ENCODE data around the gene MINDY2. TPM values are rescaled to one million over a fixed set of nuclear protein-coding genes. Genes with fewer than 3 reads are reported as not detected.
"Not testable (repeated sequence)": the region's sequence is repeated elsewhere in the genome, so short reads cannot be mapped to it uniquely, and the experiment has no call there.

Gene MINDY2
- polyA plus RNA-seq, 1 experiment = 7.8 TPM

DNA sequence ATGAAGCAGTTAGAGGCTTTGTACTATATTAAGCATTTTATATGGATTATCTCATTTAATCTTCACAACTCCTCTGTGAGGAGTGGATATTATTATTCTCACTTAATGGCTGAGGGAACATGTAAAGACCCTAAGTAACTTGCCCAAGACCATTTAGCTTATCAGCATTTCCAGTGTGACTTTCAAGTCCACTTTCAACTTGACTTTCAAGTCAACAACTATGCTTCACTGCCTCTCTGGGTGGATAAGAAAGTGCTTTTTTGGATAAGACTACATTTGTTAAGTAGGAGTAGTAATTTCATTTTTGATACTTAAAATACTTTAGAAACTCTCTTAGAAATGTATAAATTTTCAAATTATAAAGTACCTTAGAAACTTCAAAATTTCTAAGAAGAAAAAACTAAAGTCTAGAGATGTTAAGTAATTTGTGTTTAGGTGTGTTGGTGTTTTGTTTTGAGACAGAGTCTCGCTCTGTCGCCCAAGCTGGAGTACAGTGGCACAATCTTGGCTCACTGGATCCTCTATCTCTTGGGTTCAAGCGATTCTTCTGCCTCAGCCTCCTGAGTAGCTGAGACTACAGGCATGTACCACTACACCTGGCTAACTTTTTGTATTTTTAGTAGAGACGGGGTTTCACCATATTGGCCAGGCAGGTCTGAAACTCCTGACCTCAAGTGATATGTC, 71.8 kb downstream of the MINDY2 start:
- ChIA-PET POLR2A (no interaction called here), CTCF (interaction anchor here (1.3 kb wide), 1 partner anchor 323 kb away, joined by 3 read pairs; no protein-coding TSS in a partner anchor)
- H3K27me3 ChIP-seq (ENCODE audit: control insufficient read depth, insufficient read depth, low read length) = no peaks in the 10 kb centered on the region
- no peak overlapping the region for H3K4me3 ChIP-seq (ENCODE audit: low read depth, low read length)
- DNase-seq (ENCODE audit: low read depth) = no peak
- no peaks in the 10 kb centered on the region; the same call in none of the 2 replicates for H3K36me3 ChIP-seq (ENCODE audit: control insufficient read depth, insufficient read depth, low read length)
- TF ChIP-seq CTCF (IDR thresholded peaks at IDR 0.05; ENCODE audit: insufficient read depth, low read depth, low read length) = no peak

- DNase-seq (ENCODE audit: low read depth); H3K36me3 ChIP-seq (ENCODE audit: control insufficient read depth, insufficient read depth, low read length); POLR2A ChIA-PET; H3K27me3 ChIP-seq (ENCODE audit: control insufficient read depth, insufficient read depth, low read length); H3K4me3 ChIP-seq (ENCODE audit: low read depth, low read length): not testable (repeated sequence)
- CTCF ChIA-PET = interaction anchor here (1.2 to 1.4 kb wide), 2 partner anchors 12 to 64 kb away, joined by 3 read pairs; no protein-coding TSS in a partner anchor
Measured at GRCh38 chr15:58851205-58851604, 80.1 kb downstream of the MINDY2 start.

GRCh38 chr15:58852347-58852746, 81.2 kb downstream of the MINDY2 start:
- DNase-seq (ENCODE audit: low read depth) = no peak
- H3K4me3 ChIP-seq (ENCODE audit: low read depth, low read length) = no peak overlapping the region
- H3K36me3 ChIP-seq (ENCODE audit: control insufficient read depth, insufficient read depth, low read length) = peaks cover 2% of the 10 kb centered on the region; the same call in 1 of the 2 replicates
- no peaks in the 10 kb centered on the region for H3K27me3 ChIP-seq (ENCODE audit: control insufficient read depth, insufficient read depth, low read length)
- ChIA-PET CTCF (interaction anchor here (1.4 kb wide), 1 partner anchor 63 kb away, joined by 3 read pairs; no protein-coding TSS in a partner anchor), POLR2A (no interaction called here)
- no peak for TF ChIP-seq CTCF (IDR thresholded peaks at IDR 0.05; ENCODE audit: insufficient read depth, low read depth, low read length)

GRCh38 chr15:58854593-58854992, 83.5 kb downstream of the MINDY2 start:
- no peaks in the 10 kb centered on the region for H3K27me3 ChIP-seq (ENCODE audit: control insufficient read depth, insufficient read depth, low read length)
- no peak for DNase-seq (ENCODE audit: low read depth)
- H3K36me3 ChIP-seq (ENCODE audit: control insufficient read depth, insufficient read depth, low read length) = peaks cover 2% of the 10 kb centered on the region; the same call in 1 of the 2 replicates
- POLR2A ChIA-PET = no interaction called here
- no peak for TF ChIP-seq CTCF (IDR thresholded peaks at IDR 0.05; ENCODE audit: insufficient read depth, low read depth, low read length)
- no peak overlapping the region for H3K4me3 ChIP-seq (ENCODE audit: low read depth, low read length)
- CTCF ChIA-PET = interaction anchor here (0.6 to 1.0 kb wide), 2 partner anchors 9 to 96 kb away, joined by 3 to 5 read pairs; no protein-coding TSS in a partner anchor

DNA sequence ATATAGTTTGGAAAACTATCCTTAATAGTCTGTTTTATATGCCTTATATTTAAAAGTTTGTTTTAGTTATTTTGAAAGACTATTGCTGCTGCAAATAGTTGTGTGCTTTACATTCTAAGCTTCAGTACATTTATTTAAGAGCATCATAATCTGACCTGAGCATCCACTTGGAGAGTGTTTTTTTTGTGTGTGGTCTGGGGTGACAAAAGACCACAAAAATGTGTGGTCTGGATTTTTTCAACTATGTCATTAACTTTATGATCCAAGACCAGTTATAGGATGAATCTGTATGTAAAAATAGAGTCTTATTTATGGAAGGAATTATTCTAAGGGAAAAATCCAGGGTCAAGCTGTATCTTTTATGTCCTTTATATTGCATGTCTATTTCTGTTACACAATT, 85.0 kb downstream of the MINDY2 start:
- Histone ChIP-seq H3K27me3 (ENCODE audit: control insufficient read depth, insufficient read depth, low read length) (no peaks in the 10 kb centered on the region), H3K4me3 (ENCODE audit: low read depth, low read length) (no peak overlapping the region), H3K36me3 (ENCODE audit: control insufficient read depth, insufficient read depth, low read length) (peaks cover 2% of the 10 kb centered on the region; the same call in 1 of the 2 replicates)
- ChIA-PET POLR2A (no interaction called here), CTCF (interaction anchor here (0.6 kb wide), 1 partner anchor 271 kb away, joined by 3 read pairs; no protein-coding TSS in a partner anchor)
- peak; percentile 22 for DNase-seq (ENCODE audit: low read depth)
- TF ChIP-seq CTCF (IDR thresholded peaks at IDR 0.05; ENCODE audit: insufficient read depth, low read depth, low read length) = no peak

DNA sequence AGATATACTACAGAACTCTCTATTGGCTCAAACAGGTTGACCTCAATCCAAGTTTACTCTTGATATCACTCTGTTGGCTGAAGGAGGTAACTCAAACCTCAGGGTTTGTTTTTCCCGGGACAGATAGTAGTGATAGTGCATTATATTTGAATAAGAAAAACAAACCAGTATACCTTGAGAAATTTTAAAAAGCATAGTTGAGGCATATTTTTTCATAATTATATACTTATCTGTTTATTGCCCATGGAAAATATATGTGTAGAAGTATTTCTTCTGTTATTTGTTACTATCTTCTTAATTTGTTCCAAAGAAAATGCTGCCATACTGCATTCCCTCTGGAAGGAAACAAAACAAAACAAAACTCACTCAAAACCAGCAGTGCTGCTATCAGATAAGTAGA, 85.5 kb downstream of the MINDY2 start:
- H3K27me3 ChIP-seq (ENCODE audit: control insufficient read depth, insufficient read depth, low read length); CTCF ChIA-PET: not testable (repeated sequence)

More for the DNA sequence above, 85.5 kb downstream of the MINDY2 start:
- H3K4me3 ChIP-seq (ENCODE audit: low read depth, low read length); DNase-seq (ENCODE audit: low read depth); POLR2A ChIA-PET; H3K36me3 ChIP-seq (ENCODE audit: control insufficient read depth, insufficient read depth, low read length): not testable (repeated sequence)
